Esophagus muscularis mucosa (tissue), 4 donors: ENCODE results near the gene SETBP1. TPM values are rescaled to one million over a fixed set of nuclear protein-coding genes. Genes with fewer than 3 reads are reported as not detected.

ENCODE experiments used
- DNase-seq: peaks from one replicate; pipeline ENCODE4 v3.0.0-alpha.2; 2017; ENCODE audit errors: extremely low spot score
- H3K27ac ChIP-seq, 4 donors: fragments of 200-600 bp; sonication (generic); replicated peaks in 1 of 4; 1 replicate in 3 of 4; 2 replicates in 1 of 4; pipeline ENCODE4 v1.5.1; 2016 to 2019; ENCODE audit warnings: mild to moderate bottlenecking in 1 of 4
- H3K27me3 ChIP-seq, 4 donors: fragments of 200-600 bp; sonication (generic); one replicate each; pipeline versions ENCODE4 v1.5.1 to v1.6.0; 2016 to 2019
- H3K36me3 ChIP-seq, 4 donors: fragments of 200-600 bp; sonication (generic); one replicate each; pipeline ENCODE4 v1.5.1; 2016 to 2019
- H3K4me1 ChIP-seq, 4 donors: fragments of 200-600 bp; sonication (generic); one replicate each; pipeline ENCODE4 v1.5.1; 2016 to 2019
- H3K4me3 ChIP-seq, 4 donors: fragments of 200-600 bp; sonication (generic); 1 replicate in 2 of 4; 2 replicates in 2 of 4; pipeline ENCODE4 v1.5.1; 2016 to 2019; ENCODE audit warnings: mild to moderate bottlenecking in 4 of 4, moderate library complexity in 1 of 4
- H3K9me3 ChIP-seq, 4 donors: fragments of 200-600 bp; sonication (generic); 1 replicate in 3 of 4; 2 replicates in 1 of 4; pipeline ENCODE4 v1.5.1; 2016 to 2019
- CTCF ChIP-seq, 3 experiments: fragments of 200-600 bp in 2 of 3; fragments of 450-650 bp in 1 of 3; sonication (generic) in 2 of 3; IDR thresholded peaks; one replicate each; pipeline ENCODE4 v1.5.1; 2017 to 2019; ENCODE audit warnings: antibody characterized with exemption in 3 of 3, mild to moderate bottlenecking in 2 of 3, moderate library complexity in 1 of 3
- EP300 ChIP-seq: sonication (generic); formaldehyde crosslinking; IDR thresholded peaks from one replicate; pipeline ENCODE4 v1.6.1; 2017; ENCODE audit warnings: antibody characterized with exemption
- POLR2A ChIP-seq: fragments of 450-650 bp; IDR thresholded peaks from one replicate; pipeline ENCODE4 v1.6.1; 2017; ENCODE audit warnings: antibody characterized with exemption, moderate library complexity, mild to moderate bottlenecking, low read depth
- POLR2AphosphoS5 ChIP-seq, 2 donors: sonication (generic); formaldehyde crosslinking; IDR thresholded peaks; one replicate each; pipeline ENCODE4 v1.6.1; 2017; ENCODE audit warnings: antibody characterized with exemption in 2 of 2
- whole genome bisulfite sequencing: methylation state at CpG from one replicate; pipeline ENCODE4 v1.1.5; 2018; 5-methylcytosine and 5-hydroxymethylcytosine counted together
- intact Hi-C: fragments of 100-400 bp; cut with DNase I; formaldehyde crosslinking; loops from one replicate; pipeline ENCODE4 v1.15.1; 2023
- total RNA-seq, 4 donors: library from RNA; depleted of rRNA; stranded (reverse); fragments of >200 nt; gene quantifications; one replicate each; pipeline versions ENCODE4 v1.1.0 to v1.2.1, GENCODE V29; 2016

The SETBP1 gene
- total RNA-seq, 4 donors from 2014 or later, result 40.9 to 86.5 (median 65.1) TPM

- Histone ChIP-seq H3K4me1 (peaks cover 9 to 45% (median 40%) of the 10 kb centered on the region in 4 donors), H3K4me3 (peak overlapping the region; percentile 85 to 94 (median 92)), H3K27me3 (no peaks in the 10 kb centered on the region), H3K27ac (peak overlapping the region; percentile 97 to 98 (median 98)), H3K9me3 (no peaks in the 10 kb centered on the region), H3K36me3 (no peaks in the 10 kb centered on the region)
- DNase-seq, result peak; percentile 90
- no peak for TF ChIP-seq POLR2A
- TF ChIP-seq CTCF (IDR thresholded peaks at IDR 0.05), result no peak
- no peak for TF ChIP-seq EP300
- TF ChIP-seq POLR2AphosphoS5 (IDR thresholded peaks at IDR 0.05), result no peak
- intact Hi-C loops, result loop anchor here (5.0 to 10.0 kb wide), 10 partner anchors 122 to 845 kb away; no protein-coding TSS in a partner anchor
- WGBS, result under 1% methylated on average over 19 of the region's 41 CpGs
Measured at GRCh38 chr18:44679914-44680272, 795 bp upstream of the SETBP1 start.

- intact Hi-C loops, result loop anchor here (5.0 to 10.0 kb wide), 4 partner anchors 121 to 843 kb away; no protein-coding TSS in a partner anchor
- Histone ChIP-seq H3K36me3 (no peaks in the 10 kb centered on the region), H3K27me3 (no peaks in the 10 kb centered on the region), H3K4me1 (peaks cover 9 to 59% (median 45%) of the 10 kb centered on the region in 4 donors), H3K9me3 (no peaks in the 10 kb centered on the region), H3K27ac (peak overlapping the region; percentile 97 to 98 (median 98)), H3K4me3 (peak overlapping the region; percentile 85 to 94 (median 92))
- TF ChIP-seq CTCF (IDR thresholded peaks at IDR 0.05) (no peak), POLR2A (no peak), POLR2AphosphoS5 (IDR thresholded peaks at IDR 0.05) (no peak), EP300 (no peak)
- WGBS, result 2% methylated on average over 24 of the region's 24 CpGs
- DNase-seq, result no peak
Measured at GRCh38 chr18:44681076-44681970, 635 bp downstream of the SETBP1 start.

GRCh38 chr18:44682201-44682870, 1.6 kb downstream of the SETBP1 start:
- Histone ChIP-seq H3K27me3 (no peaks in the 10 kb centered on the region), H3K4me1 (peaks cover 9 to 62% (median 48%) of the 10 kb centered on the region in 4 donors), H3K27ac (peak overlapping the region; percentile 97 to 98 (median 98)), H3K36me3 (no peaks in the 10 kb centered on the region), H3K9me3 (no peaks in the 10 kb centered on the region), H3K4me3 (peak overlapping the region; percentile 85 to 94 (median 92))
- 37% methylated on average over 12 of the region's 12 CpGs for WGBS
- DNase-seq, result no peak
- peak in 1 of 3 experiments; percentile 7 for TF ChIP-seq CTCF (IDR thresholded peaks at IDR 0.05)
- TF ChIP-seq EP300, result no peak
- peak; percentile 62 to 74 for TF ChIP-seq POLR2AphosphoS5 (IDR thresholded peaks at IDR 0.05)
- intact Hi-C loops, result loop anchor here (5.0 to 10.0 kb wide), 4 partner anchors 120 to 842 kb away; no protein-coding TSS in a partner anchor

- peaks cover 9 to 67% (median 53%) of the 10 kb centered on the region in 4 donors for H3K4me1 ChIP-seq
Measured at GRCh38 chr18:44682871-44683221, 2.2 kb downstream of the SETBP1 start.

GRCh38 chr18:44683556-44683955, 2.9 kb downstream of the SETBP1 start:
- TF ChIP-seq EP300 (no peak), POLR2AphosphoS5 (IDR thresholded peaks at IDR 0.05) (no peak), POLR2A (no peak), CTCF (IDR thresholded peaks at IDR 0.05) (no peak)
- intact Hi-C loops, result loop anchor here (5.0 to 10.0 kb wide), 4 partner anchors 119 to 841 kb away; no protein-coding TSS in a partner anchor

More at GRCh38 chr18:44682871-44683221, 2.2 kb downstream of the SETBP1 start:
- no peaks in the 10 kb centered on the region for H3K9me3 ChIP-seq
- intact Hi-C loops, result loop anchor here (5.0 to 10.0 kb wide), 4 partner anchors 119 to 842 kb away; no protein-coding TSS in a partner anchor
- peak overlapping the region; percentile 97 to 98 (median 98) for H3K27ac ChIP-seq
- H3K4me3 ChIP-seq, result peak overlapping the region; percentile 85 to 94 (median 92)
- WGBS, result 41% methylated on average over 4 of the region's 4 CpGs
- no peak for DNase-seq
- H3K27me3 ChIP-seq, result no peaks in the 10 kb centered on the region
- no peaks in the 10 kb centered on the region for H3K36me3 ChIP-seq
- TF ChIP-seq POLR2AphosphoS5 (IDR thresholded peaks at IDR 0.05), result peak in 1 of 2 donors; percentile 10
- TF ChIP-seq EP300, result no peak

More at GRCh38 chr18:44683556-44683955, 2.9 kb downstream of the SETBP1 start:
- H3K27me3 ChIP-seq, result no peaks in the 10 kb centered on the region
- H3K9me3 ChIP-seq, result no peaks in the 10 kb centered on the region
- H3K36me3 ChIP-seq, result no peaks in the 10 kb centered on the region
- peak overlapping the region in 2 of 4 donors; percentile 91 to 94 for H3K4me3 ChIP-seq
- H3K27ac ChIP-seq, result peak overlapping the region; percentile 97 to 98 (median 98)
- no peak for DNase-seq
- H3K4me1 ChIP-seq, result peaks cover 8 to 67% (median 54%) of the 10 kb centered on the region in 4 donors
